HG03039 (cell line): ENCODE data around the gene TMEM255B.

Experiments used
- ATAC-seq: cut with Tn5 transposase; IDR thresholded peaks from one replicate; pipeline ENCODE4 v1.9.1; 2021; ENCODE audit warnings: mild to moderate bottlenecking, moderate library complexity; ENCODE audit not compliant: unreplicated experiment

Gene TMEM255B

GRCh38 chr13:113845055-113845454 is 86.0 kb downstream of the TMEM255B start:
- no peak for ATAC-seq

GRCh38 chr13:113845723-113846635 is 87.0 kb downstream of the TMEM255B start:
- ATAC-seq: no peak

GRCh38 chr13:113846636-113847318 is 87.8 kb downstream of the TMEM255B start:
- ATAC-seq: no peak

- no peak for ATAC-seq
These were observed 89.0 kb downstream of the TMEM255B start for GRCh38 chr13:113848020-113848419.

- no peak for ATAC-seq
These were observed 89.6 kb downstream of the TMEM255B start for GRCh38 chr13:113848431-113849260.

- no peak for ATAC-seq
These were observed 90.5 kb downstream of the TMEM255B start for GRCh38 chr13:113849546-113849945.

- ATAC-seq: no peak
These were observed 91.1 kb downstream of the TMEM255B start for GRCh38 chr13:113849981-113850721.

- ATAC-seq: no peak
These were observed 91.9 kb downstream of the TMEM255B start for GRCh38 chr13:113850722-113851479.

- no peak for ATAC-seq
These were observed 92.4 kb downstream of the TMEM255B start for GRCh38 chr13:113851480-113851803.

GRCh38 chr13:113851826-113852535 is 93.0 kb downstream of the TMEM255B start:
- ATAC-seq: no peak

GRCh38 chr13:113852536-113853517 is 93.8 kb downstream of the TMEM255B start:
- ATAC-seq: no peak

GRCh38 chr13:113853518-113854237 is 94.7 kb downstream of the TMEM255B start:
- no peak for ATAC-seq

GRCh38 chr13:113854238-113855011 is 95.4 kb downstream of the TMEM255B start:
- ATAC-seq: no peak

- no peak for ATAC-seq
These were observed 96.2 kb downstream of the TMEM255B start for GRCh38 chr13:113855012-113855921.

- ATAC-seq: no peak
These were observed 97.1 kb downstream of the TMEM255B start for GRCh38 chr13:113855931-113856715.
